Inflammatory macrophage (primary cell): ENCODE results near the gene TMEM205.

ENCODE experiments used
- DNase-seq, 2 donors: peaks; one replicate each; pipeline ENCODE4 v3.0.0-alpha.2; 2020 to 2022

Gene TMEM205

DNA sequence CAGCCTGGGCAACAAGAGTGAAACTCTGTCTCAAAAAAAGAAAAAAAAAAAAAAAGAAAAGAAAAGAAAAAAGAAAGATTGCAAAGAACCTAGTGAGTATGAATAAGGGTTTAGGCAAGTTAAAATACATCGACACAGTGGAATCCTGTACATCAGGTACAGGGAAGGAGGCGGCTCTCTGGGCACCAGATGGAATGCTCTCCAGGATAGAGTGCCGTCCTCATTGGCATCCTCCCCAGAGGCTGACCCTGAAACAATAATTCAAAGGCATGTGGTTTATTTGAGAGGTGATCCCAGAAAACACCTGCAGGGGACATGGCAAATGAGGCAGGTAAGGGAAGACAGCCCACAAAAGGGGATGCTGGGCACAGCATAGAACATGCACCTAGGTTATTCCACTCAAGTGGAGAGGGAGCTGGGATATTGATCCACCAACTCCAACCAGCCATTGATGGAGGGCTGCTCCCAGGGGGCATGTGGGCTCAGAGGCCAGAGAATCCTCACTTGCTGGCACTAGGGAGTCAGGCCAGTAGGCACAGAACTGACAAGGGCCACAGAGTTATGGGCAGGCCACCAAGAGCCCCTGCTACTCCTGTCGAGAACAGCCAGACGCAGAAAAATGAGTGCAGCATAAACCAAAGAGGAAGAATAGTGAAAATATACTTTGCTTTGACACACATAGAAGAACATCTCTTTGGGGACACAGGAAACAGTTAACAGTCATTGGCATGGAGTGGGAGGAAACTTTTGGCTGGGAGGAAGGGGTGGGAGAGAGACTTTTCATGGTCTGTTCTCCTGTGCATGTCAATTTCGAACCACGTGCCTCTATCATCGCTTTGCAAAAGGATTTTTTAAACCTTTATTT lies 45.9 kb downstream of the TMEM205 start:
- peak; percentile 46 to 53 for DNase-seq

DNA sequence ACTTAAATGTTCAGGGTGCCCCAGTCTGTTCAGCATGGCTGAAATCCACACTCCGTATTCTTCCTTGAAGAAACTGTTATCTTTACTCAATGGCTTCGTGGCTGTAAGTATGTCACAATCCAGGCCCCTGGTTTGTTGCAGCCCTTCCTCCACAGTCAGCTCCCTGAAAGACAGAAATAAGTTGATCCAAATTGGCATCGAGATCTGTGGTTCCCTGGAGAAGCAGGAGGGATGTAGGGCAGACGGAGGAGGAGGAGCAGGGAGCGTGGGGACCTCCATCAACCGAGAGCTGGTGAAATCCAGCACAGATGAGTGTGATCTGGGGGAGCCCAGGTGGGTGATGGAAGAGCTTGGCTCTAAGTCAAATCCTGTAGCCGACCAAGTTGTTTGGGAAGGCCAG lies 49.8 kb downstream of the TMEM205 start:
- DNase-seq: peak in 1 of 2 donors; percentile 20

GRCh38 chr19:11295665-11296245 lies 50.3 kb downstream of the TMEM205 start, which contains the start of gene TSPAN16:
TSPAN16 (plus strand) TSS chr19:11296160; CDS start chr19:11296298, 138 bp downstream.
- DNase-seq: no peak

DNA sequence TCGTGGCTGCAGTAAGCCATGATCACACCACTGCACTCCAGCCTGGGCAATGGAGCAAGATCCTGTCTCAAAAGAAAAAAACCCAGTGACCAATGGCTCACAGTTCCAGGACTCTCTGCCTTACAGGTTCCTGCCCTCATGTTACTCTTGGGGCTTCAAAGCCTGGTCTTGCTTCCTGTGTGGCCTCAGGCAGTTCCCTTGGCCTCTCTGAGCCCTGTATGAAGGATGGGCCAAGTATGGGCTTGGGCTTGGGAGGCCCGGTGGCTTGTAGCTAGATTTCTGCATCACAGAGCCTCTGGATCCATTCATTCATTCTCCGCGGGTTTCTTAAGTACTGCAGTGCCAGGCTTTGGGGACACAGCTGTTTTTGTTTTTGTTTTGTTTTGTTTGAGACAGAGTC lies 50.9 kb downstream of the TMEM205 start:
- DNase-seq: no peak

GRCh38 chr19:11293433-11294389 lies 52.4 kb downstream of the TMEM205 start:
- DNase-seq: peak; percentile 99
